T-helper 17 cell (primary cell): ENCODE measurements around the gene IL37. TPM values are rescaled to one million over a fixed set of nuclear protein-coding genes. Genes with fewer than 3 reads are reported as not detected.

Source experiments
- ATAC-seq: fragments of 150-1000 bp; cut with Tn5 transposase; 2 replicates; pipeline ENCODE4 v1.10.0; 2021; ENCODE audit warnings: mild to moderate bottlenecking, moderate library complexity
- DNase-seq, 3 donors: peaks; one replicate each; pipeline versions ENCODE4 v3.0.0 to v3.0.0-alpha.2; 2020 to 2021
- H3K9me3 ChIP-seq: one replicate; pipeline ENCODE4 v1.7.0; 2013; ENCODE audit warnings: low read length, mild to moderate bottlenecking; ENCODE audit not compliant: control insufficient read depth, poor library complexity, severe bottlenecking
- H3K27ac Mint-ChIP-seq: one replicate; pipeline ENCODE4 v1.8.0; 2022; ENCODE audit warnings: mild to moderate bottlenecking, moderate library complexity, mixed read lengths
- H3K27me3 Mint-ChIP-seq: one replicate; pipeline ENCODE4 v1.8.0; 2022; ENCODE audit warnings: mixed read lengths
- H3K36me3 Mint-ChIP-seq: one replicate; pipeline ENCODE4 v1.8.0; 2022; ENCODE audit warnings: low read depth, mixed read lengths
- H3K4me1 Mint-ChIP-seq: one replicate; pipeline ENCODE4 v1.8.0; 2022; ENCODE audit warnings: mild to moderate bottlenecking, mixed read lengths
- H3K4me3 Mint-ChIP-seq: one replicate; pipeline ENCODE4 v1.8.0; 2022; ENCODE audit warnings: mild to moderate bottlenecking, moderate library complexity, mixed read lengths
- total RNA-seq, 4 donors: library from RNA in 2 of 4; stranded (reverse) in 2 of 4; gene quantifications; one replicate each; pipeline ENCODE4 v1.2.3 and lab custom pipeline; 2022 to 2026

Gene IL37
- total RNA-seq, result not detected
- 0 reads per million in 2 donors for total RNA-seq (lab: John Stamatoyannopoulos, UW)

GRCh38 chr2:112910865-112911264, at the start of gene IL37:
IL37 (plus strand) TSS chr2:112911165; CDS start chr2:112913013, 1,848 bp downstream.
- Mint-ChIP-seq H3K4me3 (no peak within 1 kb of the TSS), H3K27me3 (peaks cover 21% of the 10 kb centered on the region), H3K27ac (no peak within 1 kb of the TSS), H3K36me3 (peaks cover 2% of the 10 kb centered on the region), H3K4me1 (peaks cover 10% of the 10 kb centered on the region)
- DNase-seq (no peak), ATAC-seq (no peak)
- no peaks in the 10 kb centered on the region for H3K9me3 ChIP-seq

DNA sequence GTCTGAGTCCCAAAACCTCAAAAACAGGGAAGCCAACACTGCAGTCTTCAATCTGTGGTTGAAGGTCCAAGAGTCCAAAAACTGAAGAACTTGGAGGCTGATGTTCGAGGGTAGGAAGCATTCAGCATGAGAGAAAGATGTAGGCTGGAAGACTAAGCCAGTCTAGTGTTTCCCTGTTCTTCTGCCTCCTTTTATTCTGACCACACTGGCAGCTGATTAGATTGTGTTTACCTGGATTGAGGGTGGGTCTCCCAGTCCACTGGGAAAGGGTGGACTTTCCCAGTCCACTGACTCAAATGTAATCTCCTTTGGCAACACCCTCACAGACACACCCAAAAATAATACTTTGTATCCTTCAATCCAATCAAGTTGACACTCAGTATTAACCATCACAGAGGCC, 46.9 kb upstream of the IL37 start:
- Mint-ChIP-seq H3K4me3 (no peak overlapping the region), H3K4me1 (peaks cover 3% of the 10 kb centered on the region), H3K27ac (no peak overlapping the region), H3K36me3 (peaks cover 4% of the 10 kb centered on the region), H3K27me3 (peaks cover 14% of the 10 kb centered on the region)
- DNase-seq (no peak), ATAC-seq (no peak)
- H3K9me3 ChIP-seq, result no peaks in the 10 kb centered on the region

DNA sequence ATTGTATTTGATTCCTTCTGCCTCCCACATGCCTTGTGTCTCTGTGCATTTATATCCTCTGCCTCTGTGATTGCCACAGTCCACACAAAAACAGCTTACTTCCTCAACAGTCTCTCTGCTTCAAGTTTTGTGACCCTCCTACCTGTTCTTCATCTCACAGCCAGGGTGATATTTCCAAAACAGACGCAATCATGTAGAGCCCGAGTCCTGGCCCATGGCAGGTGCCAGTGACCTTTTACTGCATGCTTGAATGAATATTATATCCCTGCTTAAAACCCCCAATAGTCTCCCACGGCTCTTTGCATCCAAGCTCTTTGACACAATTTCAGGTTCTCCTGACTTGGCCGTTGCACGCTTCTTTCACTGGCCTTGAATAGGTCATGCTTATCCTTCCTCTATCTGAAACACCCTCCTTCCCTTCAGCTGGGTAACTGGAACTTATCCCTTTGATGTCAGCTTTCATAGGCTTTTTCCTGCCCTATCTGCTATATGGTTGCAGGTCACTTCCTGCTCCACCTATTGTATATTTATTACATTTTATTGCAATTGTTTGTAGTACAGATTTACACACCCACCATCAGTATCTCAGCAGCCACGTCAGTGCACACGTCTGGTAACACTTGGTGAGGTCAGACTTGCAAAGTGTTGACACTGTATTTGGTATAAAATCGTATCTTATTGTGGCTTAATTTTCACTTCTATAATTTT, 44.7 kb upstream of the IL37 start:
- H3K27ac Mint-ChIP-seq, result no peak overlapping the region
- ATAC-seq (no peak), DNase-seq (no peak)
- H3K4me3 Mint-ChIP-seq, result no peak overlapping the region
- H3K4me1 Mint-ChIP-seq, result peaks cover 6% of the 10 kb centered on the region
- peaks cover 28% of the 10 kb centered on the region for H3K27me3 Mint-ChIP-seq
- H3K36me3 Mint-ChIP-seq, result peaks cover 4% of the 10 kb centered on the region
- no peaks in the 10 kb centered on the region for H3K9me3 ChIP-seq

GRCh38 chr2:112867701-112868631, 43.0 kb upstream of the IL37 start:
- Mint-ChIP-seq H3K4me1 (peaks cover 6% of the 10 kb centered on the region), H3K36me3 (peaks cover 10% of the 10 kb centered on the region), H3K4me3 (no peak overlapping the region), H3K27me3 (peaks cover 33% of the 10 kb centered on the region), H3K27ac (no peak overlapping the region)
- no peak for ATAC-seq
- no peaks in the 10 kb centered on the region for H3K9me3 ChIP-seq
- no peak for DNase-seq

GRCh38 chr2:112869258-112869842, 41.6 kb upstream of the IL37 start:
- Mint-ChIP-seq H3K4me1 (peaks cover 6% of the 10 kb centered on the region), H3K36me3 (peaks cover 11% of the 10 kb centered on the region), H3K27ac (no peak overlapping the region), H3K4me3 (no peak overlapping the region), H3K27me3 (peaks cover 40% of the 10 kb centered on the region)
- ATAC-seq, result no peak
- no peaks in the 10 kb centered on the region for H3K9me3 ChIP-seq
- DNase-seq, result no peak

DNA sequence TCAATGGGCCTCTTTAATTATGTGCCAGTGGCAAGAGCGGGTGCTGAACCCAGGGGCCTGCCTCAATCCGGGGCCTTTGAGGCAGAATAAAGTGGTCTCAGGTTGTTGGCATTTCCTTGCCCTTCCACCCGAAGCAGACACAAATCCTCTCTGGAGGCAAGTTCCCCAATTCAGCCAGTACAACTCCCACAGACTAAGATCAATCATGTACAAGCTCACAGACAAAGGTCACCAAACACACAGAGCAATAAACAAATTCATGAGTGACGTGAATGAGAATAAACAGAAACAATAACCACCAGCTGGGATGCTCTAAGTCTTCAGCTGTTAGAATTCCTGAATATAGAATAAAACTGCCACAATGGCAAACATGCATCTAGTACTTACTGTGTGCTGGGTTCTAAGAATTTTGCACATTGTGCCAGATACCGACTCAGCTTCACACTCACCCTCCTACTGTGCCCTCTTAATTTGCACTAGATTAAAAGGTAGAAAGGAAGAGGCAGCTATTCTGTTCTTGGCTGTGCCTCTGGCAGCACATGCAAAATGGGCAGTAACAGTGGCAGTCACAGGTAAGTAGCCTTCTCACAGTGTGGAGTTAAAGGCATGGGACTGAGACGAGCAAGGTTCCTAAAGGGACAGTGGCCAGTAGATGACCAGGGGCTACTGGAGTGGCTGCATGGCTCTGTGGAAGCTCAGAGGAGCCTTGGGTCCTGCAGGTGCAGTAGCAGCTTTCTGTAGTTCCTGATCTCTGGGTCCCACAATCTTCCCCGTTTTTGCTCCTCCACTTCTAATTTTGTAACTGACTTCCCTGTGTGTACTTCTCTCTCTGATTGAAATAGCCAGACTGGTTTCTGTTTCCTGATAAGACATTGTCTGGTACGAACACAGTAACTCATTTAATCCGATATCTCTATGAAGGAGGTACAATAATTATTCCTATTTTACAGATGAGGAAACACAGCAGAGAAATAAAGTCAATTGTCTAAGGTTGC, 39.8 kb upstream of the IL37 start:
- Mint-ChIP-seq H3K27ac (no peak overlapping the region), H3K27me3 (peaks cover 49% of the 10 kb centered on the region), H3K36me3 (peaks cover 13% of the 10 kb centered on the region), H3K4me1 (peaks cover 6% of the 10 kb centered on the region), H3K4me3 (no peak overlapping the region)
- no peaks in the 10 kb centered on the region for H3K9me3 ChIP-seq
- no peak for DNase-seq
- no peak for ATAC-seq

- H3K27ac Mint-ChIP-seq, result no peak overlapping the region
- no peak for DNase-seq
- H3K9me3 ChIP-seq, result no peaks in the 10 kb centered on the region
- ATAC-seq, result no peak
- H3K4me3 Mint-ChIP-seq, result no peak overlapping the region
- H3K4me1 Mint-ChIP-seq, result peaks cover 4% of the 10 kb centered on the region
- H3K27me3 Mint-ChIP-seq, result peaks cover 20% of the 10 kb centered on the region
- peaks cover 8% of the 10 kb centered on the region for H3K36me3 Mint-ChIP-seq
Measured at GRCh38 chr2:112876257-112876970, 34.6 kb upstream of the IL37 start.

DNA sequence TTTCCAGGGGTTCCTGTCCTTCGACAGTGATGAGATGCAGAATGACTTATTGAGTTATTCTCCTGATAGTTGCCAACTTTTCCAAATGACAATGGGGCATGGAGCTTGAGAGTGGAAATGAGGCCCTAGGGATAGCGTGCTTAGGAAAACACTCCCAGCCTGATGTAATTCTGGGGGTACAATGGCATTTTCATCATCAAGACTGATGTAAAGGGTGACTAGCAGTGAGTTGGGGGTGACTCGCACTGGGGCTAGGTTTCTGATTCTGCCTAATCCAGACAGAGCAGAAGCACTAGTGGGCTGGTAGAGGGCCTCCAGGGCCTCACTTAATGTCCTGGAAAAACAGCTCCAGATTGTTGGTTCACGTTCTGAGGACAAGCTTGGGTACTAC, 34.0 kb upstream of the IL37 start:
- ATAC-seq (no peak), DNase-seq (no peak)
- Mint-ChIP-seq H3K36me3 (peaks cover 6% of the 10 kb centered on the region), H3K27ac (no peak overlapping the region), H3K4me1 (peaks cover 4% of the 10 kb centered on the region), H3K27me3 (peaks cover 16% of the 10 kb centered on the region), H3K4me3 (no peak overlapping the region)
- no peaks in the 10 kb centered on the region for H3K9me3 ChIP-seq

DNA sequence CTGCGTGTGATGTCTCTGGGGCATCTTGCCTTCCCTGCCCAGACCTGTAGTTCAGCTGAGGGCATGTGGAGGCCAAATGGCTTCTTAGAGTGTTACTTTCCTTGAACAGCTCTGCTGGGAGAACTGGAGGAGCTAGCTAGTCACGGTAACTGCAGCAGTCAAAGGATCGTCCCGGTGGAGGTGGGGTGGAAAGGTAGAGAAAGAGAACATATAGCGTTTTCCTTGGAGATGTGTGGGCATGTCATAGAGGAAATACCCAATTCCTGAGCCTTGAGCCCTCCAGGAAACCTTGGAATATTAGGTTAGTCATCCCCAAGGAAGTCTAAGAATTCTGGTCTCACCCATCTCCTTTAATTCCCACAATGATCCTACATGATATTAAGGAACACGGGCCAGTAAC, 33.5 kb upstream of the IL37 start:
- peaks cover 5% of the 10 kb centered on the region for H3K36me3 Mint-ChIP-seq
- H3K4me3 Mint-ChIP-seq, result no peak overlapping the region
- DNase-seq (no peak), ATAC-seq (no peak)
- H3K4me1 Mint-ChIP-seq, result peaks cover 4% of the 10 kb centered on the region
- H3K9me3 ChIP-seq, result no peaks in the 10 kb centered on the region
- peaks cover 16% of the 10 kb centered on the region for H3K27me3 Mint-ChIP-seq
- no peak overlapping the region for H3K27ac Mint-ChIP-seq

- Mint-ChIP-seq H3K36me3 (peaks cover 2% of the 10 kb centered on the region), H3K4me3 (no peak overlapping the region), H3K27me3 (peaks cover 8% of the 10 kb centered on the region), H3K4me1 (peaks cover 6% of the 10 kb centered on the region), H3K27ac (peak overlapping the region; percentile 29)
- DNase-seq, result no peak
- H3K9me3 ChIP-seq, result no peaks in the 10 kb centered on the region
- no peak for ATAC-seq
Measured at GRCh38 chr2:112879491-112880041, 31.4 kb upstream of the IL37 start.

- Mint-ChIP-seq H3K36me3 (peaks cover under 1% of the 10 kb centered on the region), H3K27ac (no peak overlapping the region), H3K4me3 (no peak overlapping the region), H3K4me1 (peaks cover 8% of the 10 kb centered on the region), H3K27me3 (peaks cover 6% of the 10 kb centered on the region)
- no peak for DNase-seq
- no peak for ATAC-seq
- no peaks in the 10 kb centered on the region for H3K9me3 ChIP-seq
Measured at GRCh38 chr2:112880091-112880531, 30.9 kb upstream of the IL37 start.

GRCh38 chr2:112880696-112881095, 30.3 kb upstream of the IL37 start:
- H3K27me3 Mint-ChIP-seq, result no peaks in the 10 kb centered on the region
- no peaks in the 10 kb centered on the region for H3K9me3 ChIP-seq
- no peak overlapping the region for H3K4me3 Mint-ChIP-seq
- no peak overlapping the region for H3K27ac Mint-ChIP-seq
- peaks cover 12% of the 10 kb centered on the region for H3K4me1 Mint-ChIP-seq
- ATAC-seq, result no peak
- no peaks in the 10 kb centered on the region for H3K36me3 Mint-ChIP-seq
- DNase-seq, result no peak
